ENCODE data around the gene GMEB1.
"Not testable (repeated sequence)": the region's sequence is repeated elsewhere in the genome, so short reads cannot be mapped to it uniquely, and the experiment has no call there.

- not testable (repeated sequence) for TF ChIP-seq CTCF, POLR2A (IDR thresholded peaks at IDR 0.05)
Measured at GRCh38 chr1:28653063-28653462, 15.5 kb upstream of the GMEB1 start.
